GM10248 (cell line): ENCODE results near the gene KCNK10.

ENCODE experiments used
- CTCF ChIA-PET: fragments of 300-600 bp; sonication (Branson Sonifier 250); formaldehyde crosslinking; extraction: SDS; loops from one replicate; lab custom pipeline; 2021; ENCODE audit warnings: antibody characterized with exemption; lab: Yijun Ruan, JAX
- POLR2A ChIA-PET: fragments of 350-650 bp; sonication (Branson Sonifier 250); formaldehyde crosslinking; extraction: SDS; loops from one replicate; lab custom pipeline; 2020; ENCODE audit warnings: antibody characterized with exemption; lab: Yijun Ruan, JAX
- DNase-seq: peaks from one replicate; pipeline ENCODE4 v3.0.0; 2012; ENCODE audit errors: extremely low spot score
- TF ChIP-seq, protein P1 (sequence below): IDR thresholded peaks from 2 replicates; pipeline ENCODE4 v1.5.1; 2012; ENCODE audit warnings: mild to moderate bottlenecking, low read depth; ENCODE audit errors: extremely low read depth, missing control alignments, control extremely low read depth

KCNK10 gene

GRCh38 chr14:88170333-88170732 is 152.7 kb downstream of the KCNK10 start:
- DNase-seq: no peak
- POLR2A ChIA-PET: no interaction called here
- TF ChIP-seq, protein P1, sequence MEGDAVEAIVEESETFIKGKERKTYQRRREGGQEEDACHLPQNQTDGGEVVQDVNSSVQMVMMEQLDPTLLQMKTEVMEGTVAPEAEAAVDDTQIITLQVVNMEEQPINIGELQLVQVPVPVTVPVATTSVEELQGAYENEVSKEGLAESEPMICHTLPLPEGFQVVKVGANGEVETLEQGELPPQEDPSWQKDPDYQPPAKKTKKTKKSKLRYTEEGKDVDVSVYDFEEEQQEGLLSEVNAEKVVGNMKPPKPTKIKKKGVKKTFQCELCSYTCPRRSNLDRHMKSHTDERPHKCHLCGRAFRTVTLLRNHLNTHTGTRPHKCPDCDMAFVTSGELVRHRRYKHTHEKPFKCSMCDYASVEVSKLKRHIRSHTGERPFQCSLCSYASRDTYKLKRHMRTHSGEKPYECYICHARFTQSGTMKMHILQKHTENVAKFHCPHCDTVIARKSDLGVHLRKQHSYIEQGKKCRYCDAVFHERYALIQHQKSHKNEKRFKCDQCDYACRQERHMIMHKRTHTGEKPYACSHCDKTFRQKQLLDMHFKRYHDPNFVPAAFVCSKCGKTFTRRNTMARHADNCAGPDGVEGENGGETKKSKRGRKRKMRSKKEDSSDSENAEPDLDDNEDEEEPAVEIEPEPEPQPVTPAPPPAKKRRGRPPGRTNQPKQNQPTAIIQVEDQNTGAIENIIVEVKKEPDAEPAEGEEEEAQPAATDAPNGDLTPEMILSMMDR: no peak
- CTCF ChIA-PET: interaction anchor here (2.8 kb wide), 2 partner anchors 18 to 224 kb away, joined by 26 to 43 read pairs; no protein-coding TSS in a partner anchor

DNA sequence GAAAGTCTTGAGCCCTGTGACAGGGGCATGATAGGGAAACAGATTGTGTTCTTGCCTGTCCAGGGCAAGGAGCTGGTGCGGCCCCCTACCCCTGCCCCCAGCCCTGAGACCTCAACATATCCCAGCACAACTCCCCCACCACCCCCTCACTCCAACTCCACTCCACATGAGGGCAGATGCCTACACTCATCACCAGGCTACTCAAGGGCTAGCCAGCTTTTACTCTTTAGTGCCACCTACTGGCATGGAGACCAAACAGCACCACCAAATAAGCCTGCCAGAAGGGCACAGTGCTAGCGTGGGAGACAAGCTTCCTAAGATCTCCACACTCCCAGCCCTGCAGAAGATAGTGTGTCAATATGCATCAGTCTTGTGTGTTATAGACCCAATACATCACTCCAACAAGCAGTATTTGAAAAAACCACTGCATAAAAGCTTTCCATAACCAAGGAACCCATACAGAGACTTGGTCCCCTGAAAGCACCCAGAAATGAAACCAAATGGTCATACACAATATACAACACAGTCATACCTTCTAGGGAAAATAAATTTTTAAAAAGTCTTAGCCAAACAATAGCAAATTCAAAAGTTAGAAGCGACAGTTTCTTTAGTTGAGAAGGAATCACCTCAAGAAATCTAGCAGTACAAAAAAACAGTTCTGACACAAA is 154.4 kb downstream of the KCNK10 start:
- DNase-seq: peak; percentile 63
- ChIA-PET CTCF (interaction anchor here (0.5 to 2.8 kb wide), 25 partner anchors 10 to 239 kb away, joined by 3 to 43 read pairs (median 4); no protein-coding TSS in a partner anchor), POLR2A (no interaction called here)
- TF ChIP-seq, protein P1: peak; percentile 77

- POLR2A ChIA-PET: no interaction called here
- CTCF ChIA-PET: interaction anchor here (0.7 to 2.8 kb wide), 18 partner anchors 10 to 239 kb away, joined by 3 to 43 read pairs (median 4); no protein-coding TSS in a partner anchor
- DNase-seq: no peak
Measured at GRCh38 chr14:88168025-88168424, 155.0 kb downstream of the KCNK10 start.

GRCh38 chr14:88166616-88167015 is 156.5 kb downstream of the KCNK10 start:
- no peak for DNase-seq
- ChIA-PET POLR2A (no interaction called here), CTCF (interaction anchor here (0.8 to 1.6 kb wide), 2 partner anchors 222 to 361 kb away, joined by 3 to 5 read pairs; no protein-coding TSS in a partner anchor)
- TF ChIP-seq, protein P1: no peak

More at GRCh38 chr14:88168025-88168424, 155.0 kb downstream of the KCNK10 start:
- TF ChIP-seq, protein P1: no peak

DNA sequence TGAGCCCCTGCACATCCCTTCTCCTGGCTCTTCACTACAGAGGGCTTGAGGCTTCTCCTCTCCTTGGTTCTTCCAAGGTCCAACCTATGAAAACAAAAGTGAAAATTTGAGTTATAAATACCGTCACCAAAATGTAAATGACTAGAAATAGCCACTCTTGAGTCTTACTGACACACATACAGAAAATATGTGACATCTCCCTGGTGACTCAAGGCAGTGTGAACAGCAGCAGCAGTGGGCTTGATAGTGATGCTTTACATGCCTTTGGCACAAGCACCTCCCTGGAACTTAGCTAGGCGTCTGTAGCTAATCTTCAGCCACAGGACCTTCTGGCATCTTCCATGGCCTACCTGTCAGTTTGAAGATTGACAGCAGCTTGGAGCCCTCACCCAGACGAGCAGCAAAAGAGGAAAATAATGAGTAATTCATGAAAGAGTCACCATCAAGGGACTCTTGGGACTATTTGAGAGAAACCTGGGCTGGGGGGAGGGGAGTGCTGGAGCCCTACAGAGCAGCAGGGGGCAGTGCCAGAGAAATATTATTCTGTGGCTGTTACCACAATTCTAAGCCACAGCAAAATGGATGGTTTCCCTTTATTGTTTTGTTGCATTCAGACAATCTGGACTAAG is 158.0 kb downstream of the KCNK10 start:
- TF ChIP-seq, protein P1: no peak
- DNase-seq: no peak
- POLR2A ChIA-PET: interaction anchor here (0.6 kb wide), 1 partner anchor 195 kb away, joined by 4 read pairs; no protein-coding TSS in a partner anchor
- CTCF ChIA-PET: interaction anchor here (3.1 kb wide), 1 partner anchor 25 kb away, joined by 11 read pairs; no protein-coding TSS in a partner anchor

DNA sequence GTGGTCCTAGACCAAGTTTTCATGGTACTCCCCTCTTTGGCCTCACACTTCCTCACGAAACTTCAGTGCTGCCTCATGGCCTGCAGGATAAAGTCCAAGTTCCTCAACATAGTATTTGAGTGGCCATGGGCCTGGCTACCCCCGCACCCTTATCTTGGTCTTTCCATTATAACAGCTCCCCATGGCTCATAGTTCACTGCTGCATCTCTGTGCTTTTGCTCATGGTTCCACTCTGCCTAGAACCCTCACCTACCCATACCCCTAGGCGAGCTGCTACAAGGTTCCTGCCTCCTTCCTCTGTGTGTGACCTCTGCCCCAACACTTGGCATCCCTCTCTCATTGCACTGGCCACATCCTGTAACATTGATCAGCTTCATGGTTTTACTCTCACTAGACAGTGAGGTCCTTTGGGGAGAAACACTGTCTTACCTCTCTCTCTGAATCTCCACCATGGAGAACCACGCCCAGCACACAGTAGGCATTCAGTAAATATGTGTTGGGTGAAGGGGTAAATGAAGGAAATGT is 159.3 kb downstream of the KCNK10 start:
- TF ChIP-seq, protein P1: no peak
- CTCF ChIA-PET: interaction anchor here (1.1 to 3.1 kb wide), 5 partner anchors 17 to 218 kb away, joined by 3 to 18 read pairs (median 4); no protein-coding TSS in a partner anchor
- POLR2A ChIA-PET: interaction anchor here (0.5 kb wide), 1 partner anchor 9 kb away, joined by 3 read pairs; no protein-coding TSS in a partner anchor
- DNase-seq: no peak
